Caco-2 (cell line): ENCODE data around the gene RFLNA. TPM values are rescaled to one million over a fixed set of nuclear protein-coding genes. Genes with fewer than 3 reads are reported as not detected.

Experiments used
- BruUV-seq: library from RNA; stranded (reverse); fragments of 400-500 nt; replicated peaks from 2 replicates; lab custom pipeline; 2021; lab: Mats Ljungman, UMichigan
- CTCF ChIA-PET: fragments of 300-600 bp; sonication (Branson Sonifier 250); formaldehyde crosslinking; loops from one replicate; lab custom pipeline; 2022; ENCODE audit warnings: antibody characterized with exemption; lab: Charles Lee
- POLR2A ChIA-PET: fragments of 300-600 bp; sonication (Branson Sonifier 250); formaldehyde crosslinking; loops from one replicate; lab custom pipeline; 2022; ENCODE audit warnings: antibody characterized with exemption; lab: Charles Lee
- DNase-seq, 2 experiments: peaks; one replicate each; pipeline versions ENCODE4 v3.0.0 to v3.0.0-alpha.2; 2020 to 2022
- H3K27me3 ChIP-seq: replicated peaks from 2 replicates; pipeline ENCODE4 v1.6.0; 2011; ENCODE audit warnings: low read length; ENCODE audit not compliant: control insufficient read depth, insufficient read depth
- H3K36me3 ChIP-seq: 2 replicates; pipeline ENCODE4 v1.5.1; 2011; ENCODE audit warnings: low read length; ENCODE audit not compliant: control insufficient read depth, insufficient read depth
- H3K4me1 ChIP-seq: fragments of 250-450 bp; sonication (Bioruptor Pico); 2 replicates; pipeline ENCODE4 v1.5.1; 2020; ENCODE audit warnings: mild to moderate bottlenecking
- H3K4me3 ChIP-seq: 2 replicates; pipeline ENCODE4 v1.5.1; 2011; ENCODE audit warnings: low read depth, mild to moderate bottlenecking, control low read depth, low read length
- H3K9me3 ChIP-seq: fragments of 250-450 bp; sonication (Bioruptor Pico); 2 replicates; pipeline ENCODE4 v1.5.1; 2020; ENCODE audit warnings: mild to moderate bottlenecking, moderate library complexity
- H3K27ac Mint-ChIP-seq: one replicate; pipeline ENCODE4 v1.8.0; 2022; ENCODE audit warnings: mixed read lengths; ENCODE audit not compliant: unreplicated experiment
- H3K27me3 Mint-ChIP-seq: one replicate; pipeline ENCODE4 v1.8.0; 2022; ENCODE audit warnings: mixed read lengths; ENCODE audit not compliant: insufficient read depth, unreplicated experiment
- H3K36me3 Mint-ChIP-seq: one replicate; pipeline ENCODE4 v1.8.0; 2022; ENCODE audit warnings: mild to moderate bottlenecking, mixed read lengths; ENCODE audit not compliant: insufficient read depth, unreplicated experiment
- H3K4me1 Mint-ChIP-seq: one replicate; pipeline ENCODE4 v1.8.0; 2022; ENCODE audit warnings: low read depth, mixed read lengths; ENCODE audit not compliant: unreplicated experiment
- H3K4me3 Mint-ChIP-seq: one replicate; pipeline ENCODE4 v1.8.0; 2022; ENCODE audit warnings: mild to moderate bottlenecking, moderate library complexity, mixed read lengths; ENCODE audit not compliant: unreplicated experiment
- H3K9me3 Mint-ChIP-seq: one replicate; pipeline ENCODE4 v1.8.0; 2022; ENCODE audit warnings: mixed read lengths; ENCODE audit not compliant: unreplicated experiment
- CTCF ChIP-seq, 2 experiments: fragments of 200-600 bp in 1 of 2; IDR thresholded peaks; 1 replicate in 1 of 2; 2 replicates in 1 of 2; pipeline versions ENCODE4 v1.5.1 to v1.8.0; 2011 to 2022; ENCODE audit warnings: antibody characterized with exemption in 1 of 2, control low read depth in 1 of 2, inconsistent platforms in 1 of 2, low read depth in 1 of 2, low read length in 1 of 2, mild to moderate bottlenecking in 1 of 2, moderate library complexity in 1 of 2; ENCODE audit not compliant: insufficient read depth in 1 of 2, severe bottlenecking in 1 of 2, unreplicated experiment in 1 of 2
- intact Hi-C: fragments of 100-400 bp; cut with micrococcal nuclease; formaldehyde crosslinking; loops from one replicate; pipeline ENCODE4 v1.10.0; 2022; ENCODE audit not compliant: unreplicated experiment
- total RNA-seq: library from RNA; stranded (reverse); gene quantifications from 2 replicates; pipeline ENCODE4 v1.2.3, GENCODE V29; 2022

RFLNA gene
- total RNA-seq, 1 experiment from 2014 or later: 15.4 TPM

GRCh38 chr12:124312601-124313000 is 17.7 kb downstream of the RFLNA start:
- DNase-seq: no peak
- Mint-ChIP-seq H3K36me3 (peaks cover 5% of the 10 kb centered on the region), H3K9me3 (no peaks in the 10 kb centered on the region), H3K4me3 (no peak overlapping the region), H3K27me3 (no peaks in the 10 kb centered on the region), H3K27ac (no peak overlapping the region), H3K4me1 (no peaks in the 10 kb centered on the region)
- ChIA-PET POLR2A (no interaction called here), CTCF (no interaction called here)
- Histone ChIP-seq H3K27me3 (no peaks in the 10 kb centered on the region), H3K36me3 (peaks cover 3% of the 10 kb centered on the region; the same call in 1 of the 2 replicates), H3K4me3 (no peak overlapping the region), H3K4me1 (no peaks in the 10 kb centered on the region), H3K9me3 (no peaks in the 10 kb centered on the region)
- intact Hi-C loops: no loop called here
- no TSS peak for BruUV-seq
- TF ChIP-seq CTCF (IDR thresholded peaks at IDR 0.05; ENCODE audit: insufficient read depth in 1 of 2, low read depth in 1 of 2, low read length in 1 of 2, severe bottlenecking in 1 of 2, unreplicated experiment in 1 of 2): no peak

- H3K4me1 ChIP-seq: peaks cover 5% of the 10 kb centered on the region; the same call in 1 of the 2 replicates
- no peaks in the 10 kb centered on the region for H3K9me3 Mint-ChIP-seq
- H3K27me3 Mint-ChIP-seq: no peaks in the 10 kb centered on the region
- H3K36me3 Mint-ChIP-seq: peaks cover 19% of the 10 kb centered on the region
- H3K36me3 ChIP-seq: peaks cover 3% of the 10 kb centered on the region; the same call in 1 of the 2 replicates
- H3K4me3 Mint-ChIP-seq: no peak overlapping the region
- no peak overlapping the region for H3K27ac Mint-ChIP-seq
- no peak overlapping the region for H3K4me3 ChIP-seq
- H3K27me3 ChIP-seq: no peaks in the 10 kb centered on the region
- CTCF ChIA-PET: interaction anchor here (0.6 kb wide), 1 partner anchor 102 kb away, joined by 3 read pairs; no protein-coding TSS in a partner anchor
- no peaks in the 10 kb centered on the region for H3K9me3 ChIP-seq
- TF ChIP-seq CTCF (IDR thresholded peaks at IDR 0.05; ENCODE audit: insufficient read depth in 1 of 2, low read depth in 1 of 2, low read length in 1 of 2, severe bottlenecking in 1 of 2, unreplicated experiment in 1 of 2): no peak
- no peak for DNase-seq
- H3K4me1 Mint-ChIP-seq: peaks cover 8% of the 10 kb centered on the region
- BruUV-seq: no TSS peak
- POLR2A ChIA-PET: no interaction called here
- intact Hi-C loops: no loop called here
Measured at GRCh38 chr12:124314207-124314606, 19.3 kb downstream of the RFLNA start.

GRCh38 chr12:124314766-124315165 is 19.9 kb downstream of the RFLNA start:
- intact Hi-C loops: no loop called here
- no peaks in the 10 kb centered on the region for H3K27me3 Mint-ChIP-seq
- CTCF ChIA-PET: interaction anchor here (1.8 kb wide), 1 partner anchor 261 kb away, joined by 7 read pairs; no protein-coding TSS in a partner anchor
- no peak for DNase-seq
- Histone ChIP-seq H3K4me1 (peaks cover 5% of the 10 kb centered on the region; the same call in 1 of the 2 replicates), H3K9me3 (no peaks in the 10 kb centered on the region), H3K27me3 (no peaks in the 10 kb centered on the region), H3K4me3 (no peak overlapping the region), H3K36me3 (peaks cover 3% of the 10 kb centered on the region; the same call in 1 of the 2 replicates)
- TF ChIP-seq CTCF (IDR thresholded peaks at IDR 0.05; ENCODE audit: insufficient read depth in 1 of 2, low read depth in 1 of 2, low read length in 1 of 2, severe bottlenecking in 1 of 2, unreplicated experiment in 1 of 2): no peak
- no peaks in the 10 kb centered on the region for H3K9me3 Mint-ChIP-seq
- BruUV-seq: no TSS peak
- H3K4me1 Mint-ChIP-seq: peaks cover 8% of the 10 kb centered on the region
- no peak overlapping the region for H3K4me3 Mint-ChIP-seq
- POLR2A ChIA-PET: no interaction called here
- H3K36me3 Mint-ChIP-seq: peaks cover 24% of the 10 kb centered on the region
- H3K27ac Mint-ChIP-seq: no peak overlapping the region
